CD4-positive, alpha-beta memory T cell (primary cell): Measurements from ENCODE around the gene C20orf204. TPM values are rescaled to one million over a fixed set of nuclear protein-coding genes. Genes with fewer than 3 reads are reported as not detected.

Experiments
- CTCF ChIA-PET: fragments of 350-600 bp; sonication (Branson Sonifier 250); formaldehyde crosslinking; loops from one replicate; lab custom pipeline; 2021; ENCODE audit warnings: inconsistent platforms; ENCODE audit not compliant: partially characterized antibody; lab: Charles Lee
- POLR2A ChIA-PET: fragments of 350-600 bp; sonication (Branson Sonifier 250); formaldehyde crosslinking; loops from one replicate; lab custom pipeline; 2021; ENCODE audit not compliant: partially characterized antibody; lab: Charles Lee
- DNase-seq, 5 donors: peaks; one replicate each; pipeline versions ENCODE4 v3.0.0 to v3.0.0-alpha.2; 2020 to 2022; ENCODE audit warnings: mixed read lengths in 1 of 5
- H3K27ac ChIP-seq: one replicate; pipeline ENCODE4 v1.7.0; 2013; ENCODE audit warnings: low read depth, low read length
- H3K27me3 ChIP-seq: 2 replicates; pipeline ENCODE4 v1.7.0; 2013; ENCODE audit warnings: mild to moderate bottlenecking, low read length, moderate library complexity; ENCODE audit not compliant: insufficient read depth
- H3K36me3 ChIP-seq: 2 replicates; pipeline ENCODE4 v1.7.0; 2013; ENCODE audit warnings: mild to moderate bottlenecking, low read length, moderate library complexity; ENCODE audit not compliant: insufficient read depth
- H3K4me1 ChIP-seq: 2 replicates; pipeline ENCODE4 v1.7.0; 2013; ENCODE audit warnings: mild to moderate bottlenecking, low read length, moderate library complexity; ENCODE audit not compliant: insufficient read depth
- H3K4me3 ChIP-seq, 2 donors: one replicate each; pipeline ENCODE4 v1.7.0; 2013; ENCODE audit warnings: low read length in 2 of 2, mild to moderate bottlenecking in 1 of 2
- H3K9me3 ChIP-seq, 2 donors: one replicate each; pipeline ENCODE4 v1.7.0; 2013; ENCODE audit warnings: low read length in 2 of 2, control low read depth in 1 of 2; ENCODE audit not compliant: control insufficient read depth in 1 of 2
- H3K27ac Mint-ChIP-seq, 7 donors: one replicate each; pipeline ENCODE4 v1.8.0; 2020 to 2021; ENCODE audit warnings: mixed read lengths in 7 of 7, mild to moderate bottlenecking in 6 of 7, inconsistent platforms in 3 of 7, moderate library complexity in 3 of 7
- H3K27me3 Mint-ChIP-seq, 2 donors: one replicate each; pipeline ENCODE4 v1.8.0; 2020 to 2021; ENCODE audit warnings: mixed read lengths in 2 of 2
- H3K36me3 Mint-ChIP-seq, 2 donors: one replicate each; pipeline ENCODE4 v1.8.0; 2020 to 2021; ENCODE audit warnings: mixed read lengths in 2 of 2, inconsistent platforms in 1 of 2, mild to moderate bottlenecking in 1 of 2
- H3K4me1 Mint-ChIP-seq, 4 donors: one replicate each; pipeline ENCODE4 v1.8.0; 2020 to 2021; ENCODE audit warnings: mixed read lengths in 4 of 4, mild to moderate bottlenecking in 1 of 4
- H3K4me3 Mint-ChIP-seq, 8 donors: one replicate each; pipeline ENCODE4 v1.8.0; 2020 to 2021; ENCODE audit warnings: mixed read lengths in 8 of 8, mild to moderate bottlenecking in 7 of 8, moderate library complexity in 6 of 8, inconsistent platforms in 3 of 8
- H3K9me3 Mint-ChIP-seq, 8 donors: one replicate each; pipeline ENCODE4 v1.8.0; 2020 to 2021; ENCODE audit warnings: mixed read lengths in 8 of 8, mild to moderate bottlenecking in 5 of 8, inconsistent platforms in 3 of 8, moderate library complexity in 1 of 8
- intact Hi-C: fragments of 100-400 bp; cut with micrococcal nuclease; formaldehyde crosslinking; loops from one replicate; pipeline ENCODE4 v1.15.1; 2023
- polyA plus RNA-seq, 2 donors: library from polyadenylated mRNA; unstranded; fragments of 300-500 nt; fragmentation: Illumina TruSeq; gene quantifications; one replicate each; pipeline ENCODE4 v1.2.3, GENCODE V29; 2021
- total RNA-seq, 2 experiments: library from RNA; stranded (reverse); gene quantifications; one replicate each; pipeline ENCODE4 v1.2.3, GENCODE V29; 2021

The C20orf204 gene
- total and polyA plus RNA-seq, 4 experiments from 2014 or later: 0.22 to 4.1 (median 3.7) TPM; not detected in 1

GRCh38 chr20:64079273-64080012 lies 43.5 kb downstream of the C20orf204 start, which contains the start of gene RGS19:
Gene RGS19, minus strand, starts transcription at chr20:64079518. Its CDS starts 2,632 bp downstream, at chr20:64076886.
- Histone ChIP-seq H3K27ac (peak within 1 kb of the TSS; percentile 74), H3K36me3 (peaks cover 13% of the 10 kb centered on the region), H3K4me1 (peaks cover 47% of the 10 kb centered on the region), H3K9me3 (no peaks in the 10 kb centered on the region), H3K27me3 (no peaks in the 10 kb centered on the region), H3K4me3 (peak within 1 kb of the TSS; percentile 73 to 97)
- POLR2A ChIA-PET: interaction anchor here (0.9 to 3.5 kb wide), 15 partner anchors 9 to 1075 kb away, joined by 3 to 29 read pairs (median 7); partner anchors contain the start of genes LIME1, PCMTD2, PPDPF and PRPF6
- no peaks in the 10 kb centered on the region for H3K9me3 Mint-ChIP-seq
- peak within 1 kb of the TSS; percentile 86 to 95 (median 90) for H3K4me3 Mint-ChIP-seq
- peaks cover 10 to 61% (median 34%) of the 10 kb centered on the region in 4 donors for H3K4me1 Mint-ChIP-seq
- CTCF ChIA-PET: interaction anchor here (0.7 to 2.2 kb wide), 7 partner anchors 10 to 177 kb away, joined by 3 to 7 read pairs (median 4); no protein-coding TSS in a partner anchor
- H3K36me3 Mint-ChIP-seq: peaks cover 0 to 19% of the 10 kb centered on the region in 2 donors
- H3K27ac Mint-ChIP-seq: peak within 1 kb of the TSS; percentile 83 to 93 (median 92)
- no peaks in the 10 kb centered on the region for H3K27me3 Mint-ChIP-seq
- peak; percentile 64 to 80 (median 67) for DNase-seq
- intact Hi-C loops: loop anchor here (2.0 kb wide), 1 partner anchor 175 kb away; the partner anchor contains the start of gene PCMTD2

GRCh38 chr20:64080013-64080812 lies 44.2 kb downstream of the C20orf204 start, which contains the start of gene OPRL1:
Gene OPRL1, plus strand, starts transcription at chr20:64080082. Its CDS starts 12,639 bp downstream, at chr20:64092721.
- Histone ChIP-seq H3K4me1 (peaks cover 48% of the 10 kb centered on the region), H3K4me3 (peak within 1 kb of the TSS; percentile 73 to 97), H3K27ac (peak within 1 kb of the TSS; percentile 74), H3K36me3 (peaks cover 9% of the 10 kb centered on the region), H3K27me3 (no peaks in the 10 kb centered on the region), H3K9me3 (no peaks in the 10 kb centered on the region)
- ChIA-PET POLR2A (interaction anchor here (0.9 to 3.5 kb wide), 14 partner anchors 10 to 1076 kb away, joined by 3 to 29 read pairs (median 6); partner anchors contain the start of genes LIME1, PCMTD2, PPDPF and TCEA2), CTCF (interaction anchor here (1.0 to 5.2 kb wide), 6 partner anchors 18 to 176 kb away, joined by 3 to 73 read pairs (median 5); no protein-coding TSS in a partner anchor)
- H3K4me3 Mint-ChIP-seq: peak within 1 kb of the TSS; percentile 86 to 95 (median 90)
- H3K27me3 Mint-ChIP-seq: no peaks in the 10 kb centered on the region
- intact Hi-C loops: no loop called here
- H3K9me3 Mint-ChIP-seq: no peaks in the 10 kb centered on the region
- peak within 1 kb of the TSS; percentile 83 to 94 (median 92) for H3K27ac Mint-ChIP-seq
- peak; percentile 50 to 86 (median 57) for DNase-seq
- peaks cover 0 to 15% of the 10 kb centered on the region in 2 donors for H3K36me3 Mint-ChIP-seq
- H3K4me1 Mint-ChIP-seq: peaks cover 11 to 62% (median 37%) of the 10 kb centered on the region in 4 donors

GRCh38 chr20:64080813-64081623 lies 45.0 kb downstream of the C20orf204 start:
- H3K36me3 Mint-ChIP-seq: peaks cover 0 to 10% of the 10 kb centered on the region in 2 donors
- no peaks in the 10 kb centered on the region for H3K27me3 Mint-ChIP-seq
- peak overlapping the region; percentile 82 to 94 (median 89) for H3K27ac Mint-ChIP-seq
- H3K27me3 ChIP-seq: no peaks in the 10 kb centered on the region
- DNase-seq: no peak
- ChIA-PET POLR2A (interaction anchor here (3.3 kb wide), 1 partner anchor 344 kb away, joined by 22 read pairs; the partner anchor contains the start of gene LIME1), CTCF (interaction anchor here (0.5 to 5.2 kb wide), 5 partner anchors 20 to 41 kb away, joined by 3 to 73 read pairs (median 6); no protein-coding TSS in a partner anchor)
- intact Hi-C loops: no loop called here
- peaks cover 5% of the 10 kb centered on the region for H3K36me3 ChIP-seq
- H3K9me3 ChIP-seq: no peaks in the 10 kb centered on the region
- peaks cover 0 to under 1% (median 0%) of the 10 kb centered on the region in 8 donors for H3K9me3 Mint-ChIP-seq
- peak overlapping the region; percentile 63 for H3K27ac ChIP-seq
- no peak overlapping the region for H3K4me3 ChIP-seq
- H3K4me1 Mint-ChIP-seq: peaks cover 11 to 56% (median 34%) of the 10 kb centered on the region in 4 donors
- peaks cover 42% of the 10 kb centered on the region for H3K4me1 ChIP-seq
- peak overlapping the region; percentile 76 to 86 (median 81) for H3K4me3 Mint-ChIP-seq

GRCh38 chr20:64081624-64081964 lies 45.6 kb downstream of the C20orf204 start:
- Mint-ChIP-seq H3K9me3 (peaks cover 0 to 5% (median 0%) of the 10 kb centered on the region in 8 donors), H3K27ac (peak overlapping the region in 5 of 7 donors; percentile 17 to 89 (median 65)), H3K4me3 (peak overlapping the region; percentile 46 to 86 (median 62)), H3K4me1 (peaks cover 11 to 56% (median 31%) of the 10 kb centered on the region in 4 donors), H3K36me3 (peaks cover 0 to 8% of the 10 kb centered on the region in 2 donors), H3K27me3 (no peaks in the 10 kb centered on the region)
- no peak for DNase-seq
- Histone ChIP-seq H3K27me3 (no peaks in the 10 kb centered on the region), H3K27ac (no peak overlapping the region), H3K4me1 (peaks cover 37% of the 10 kb centered on the region), H3K36me3 (no peaks in the 10 kb centered on the region), H3K4me3 (no peak overlapping the region), H3K9me3 (no peaks in the 10 kb centered on the region)
- ChIA-PET CTCF (interaction anchor here (0.5 to 5.2 kb wide), 5 partner anchors 12 to 41 kb away, joined by 3 to 73 read pairs (median 3); no protein-coding TSS in a partner anchor), POLR2A (no interaction called here)
- intact Hi-C loops: no loop called here

- ChIA-PET POLR2A (interaction anchor here (0.5 to 1.7 kb wide), 3 partner anchors 65 to 193 kb away, joined by 3 read pairs; no protein-coding TSS in a partner anchor), CTCF (interaction anchor here (0.8 to 5.2 kb wide), 6 partner anchors 13 to 102 kb away, joined by 3 to 73 read pairs (median 5); partner anchors contain the start of gene SAMD10)
- H3K27me3 ChIP-seq: no peaks in the 10 kb centered on the region
- intact Hi-C loops: no loop called here
- no peak for DNase-seq
- H3K4me3 ChIP-seq: no peak overlapping the region
- peak overlapping the region in 5 of 7 donors; percentile 17 to 89 (median 25) for H3K27ac Mint-ChIP-seq
- no peaks in the 10 kb centered on the region for H3K36me3 ChIP-seq
- no peak overlapping the region for H3K27ac ChIP-seq
- no peaks in the 10 kb centered on the region for H3K27me3 Mint-ChIP-seq
- H3K4me1 Mint-ChIP-seq: peaks cover 11 to 53% (median 29%) of the 10 kb centered on the region in 4 donors
- peak overlapping the region in 7 of 8 donors; percentile 48 to 86 (median 66) for H3K4me3 Mint-ChIP-seq
- H3K4me1 ChIP-seq: peaks cover 30% of the 10 kb centered on the region
- H3K9me3 Mint-ChIP-seq: peaks cover 0 to 8% (median 0%) of the 10 kb centered on the region in 8 donors
- peaks cover 0 to 8% of the 10 kb centered on the region in 2 donors for H3K36me3 Mint-ChIP-seq
- H3K9me3 ChIP-seq: no peaks in the 10 kb centered on the region
These were observed 46.2 kb downstream of the C20orf204 start for GRCh38 chr20:64082126-64082731.
